Transverse colon (tissue), 4 donors: ENCODE results near the gene PDK3. TPM values are rescaled to one million over a fixed set of nuclear protein-coding genes. Genes with fewer than 3 reads are reported as not detected.

Experiments
- DNase-seq: peaks from one replicate; pipeline ENCODE4 v3.0.0-alpha.2; 2019
- H3K27ac ChIP-seq, 4 donors: fragments of 200-600 bp; sonication (generic); 2 replicates each; pipeline ENCODE4 v1.5.1; 2016 to 2018; ENCODE audit warnings: inconsistent platforms in 4 of 4
- H3K27me3 ChIP-seq: fragments of 200-600 bp; sonication (generic); 2 replicates; pipeline ENCODE4 v1.5.1; 2017; ENCODE audit warnings: inconsistent platforms
- H3K36me3 ChIP-seq, 4 donors: fragments of 200-600 bp; sonication (generic); 2 replicates each; pipeline ENCODE4 v1.5.1; 2017 to 2019; ENCODE audit warnings: inconsistent platforms in 4 of 4
- H3K4me1 ChIP-seq, 4 donors: fragments of 200-600 bp; sonication (generic); 2 replicates each; pipeline ENCODE4 v1.5.1; 2017 to 2020; ENCODE audit warnings: inconsistent platforms in 4 of 4
- H3K4me3 ChIP-seq, 4 donors: fragments of 200-600 bp; sonication (generic); 1 replicate in 1 of 4; 2 replicates in 3 of 4; pipeline versions ENCODE4 v1.5.1 to v1.6.1; 2017 to 2019; ENCODE audit warnings: inconsistent platforms in 4 of 4
- H3K9me3 ChIP-seq, 2 donors: fragments of 200-600 bp; sonication (generic); 2 replicates each; pipeline ENCODE4 v1.5.1; 2017 to 2019; ENCODE audit warnings: inconsistent platforms in 2 of 2
- CTCF ChIP-seq, 5 experiments: fragments of 200-600 bp in 3 of 5; fragments of 450-650 bp in 2 of 5; sonication (generic) in 3 of 5; IDR thresholded peaks; 1 replicate in 2 of 5; 2 replicates in 3 of 5; pipeline ENCODE4 v1.5.1; 2016 to 2017; ENCODE audit warnings: antibody characterized with exemption in 5 of 5, inconsistent platforms in 3 of 5, mild to moderate bottlenecking in 2 of 5, moderate library complexity in 1 of 5
- EP300 ChIP-seq: sonication (generic); formaldehyde crosslinking; IDR thresholded peaks from one replicate; pipeline ENCODE4 v1.6.1; 2017; ENCODE audit warnings: antibody characterized with exemption, low read depth
- POLR2AphosphoS5 ChIP-seq, 3 donors: sonication (generic); formaldehyde crosslinking; IDR thresholded peaks; one replicate each; pipeline ENCODE4 v1.6.1; 2016; ENCODE audit warnings: antibody characterized with exemption in 3 of 3
- WGBS, 2 donors: methylation state at CpG; one replicate each; pipeline ENCODE4 v1.1.5; 2018; ENCODE audit warnings: low coverage in 1 of 2; 5-methylcytosine and 5-hydroxymethylcytosine counted together
- in situ Hi-C, 4 donors: fragments of 200-750 bp; cut with MboI; loops; one replicate each; pipeline versions ENCODE4 v1.15.0 to v1.15.1; 2017; ENCODE audit warnings: low sequenced_read_pairs in 3 of 4, low pct_ligation_motif_present in 1 of 4, low pct_unique_long_range_greater_than_20kb in 1 of 4
- intact Hi-C: fragments of 100-400 bp; cut with DNase I; formaldehyde crosslinking; loops from one replicate; pipeline ENCODE4 v1.15.1; 2023; ENCODE audit warnings: low total_unique reads
- small RNA-seq, 4 donors: library from RNA; depleted of rRNA; stranded (forward); fragments of <200 nt; gene quantifications; one replicate each; pipeline ENCODE3, GENCODE V24; 2016
- total RNA-seq, 4 donors: library from RNA; depleted of rRNA; stranded (reverse); fragments of >200 nt; gene quantifications; one replicate each; pipeline ENCODE4 v1.1.0, GENCODE V29; 2016

Gene PDK3
- total RNA-seq, 4 donors from 2014 or later = 9.4 to 36.8 (median 27.0) TPM

- Histone ChIP-seq H3K4me1 (no peaks in the 10 kb centered on the region), H3K9me3 (no peaks in the 10 kb centered on the region), H3K4me3 (no peak overlapping the region), H3K36me3 (no peaks in the 10 kb centered on the region), H3K27me3 (no peaks in the 10 kb centered on the region), H3K27ac (no peak overlapping the region)
- intact Hi-C loops = no loop called here
- WGBS, 2 donors = 85% methylated on average over 9 of the region's 9 CpGs; no CpG with 5 or more reads in 1 of the 2 donors
- no peak for DNase-seq
- no peak for TF ChIP-seq POLR2AphosphoS5 (IDR thresholded peaks at IDR 0.05)
- TF ChIP-seq EP300 = no peak
- TF ChIP-seq CTCF (IDR thresholded peaks at IDR 0.05) = no peak
- in situ Hi-C loops = no loop called here
These were observed 112.0 kb downstream of the PDK3 start for GRCh38 chrX:24577091-24577490.

Small RNA genes within 50 kb of the gene (small RNA-seq; reads per million reads assigned to genes)
- gene SNRPEP9 = 0 reads per million in 4 donors

Other genes starting within 250 kb of the PDK3 start
- gene SUPT20HL2, start 151.2 kb upstream of the PDK3 start, total RNA-seq = not detected
- under 1 TPM in 1 of 4 donors, not detected in 3; 0.14 TPM for gene SUPT20HL1, start 104.6 kb upstream of the PDK3 start, total RNA-seq
- gene PCYT1B, start 182.1 kb downstream of the PDK3 start, total RNA-seq = under 1 TPM in 1 of 4 donors, not detected in 3; 0.16 TPM
- 1 to 10 TPM; 1.2 to 9.1 (median 5.4) TPM for gene POLA1, start 228.6 kb downstream of the PDK3 start, total RNA-seq